ENCODE measurements around the gene MMP17.

DNA sequence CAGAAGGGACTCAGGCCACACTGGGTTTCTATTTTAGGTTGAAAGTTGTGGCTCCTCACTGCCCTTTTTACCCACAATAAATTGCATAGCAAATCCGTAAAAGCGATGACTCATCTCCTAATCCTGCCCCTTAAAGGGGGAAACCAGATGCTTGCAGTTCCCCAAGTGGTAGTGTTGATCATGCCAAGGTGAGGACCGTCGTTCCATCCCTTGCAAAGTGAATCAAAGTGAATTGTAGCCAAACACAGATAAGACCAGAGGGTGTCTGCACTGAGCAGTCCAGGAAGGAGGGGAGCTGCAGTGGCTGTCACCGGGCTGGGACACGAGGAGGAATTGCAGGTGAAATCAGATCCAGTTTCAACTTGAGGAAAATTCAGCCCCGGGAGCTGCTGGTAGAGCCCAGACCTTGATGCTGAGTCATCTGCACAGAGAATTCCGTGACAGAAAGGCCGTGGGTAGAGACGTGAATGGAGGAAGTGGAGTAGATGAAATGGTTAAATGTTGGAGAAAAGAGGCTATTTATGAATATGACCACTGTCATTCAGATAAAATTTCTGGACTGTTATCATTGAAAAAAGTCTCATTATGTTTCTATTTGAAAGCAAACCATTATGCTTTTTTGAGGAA, 44.2 kb upstream of the MMP17 start:
- TF ChIP-seq, protein P1, sequence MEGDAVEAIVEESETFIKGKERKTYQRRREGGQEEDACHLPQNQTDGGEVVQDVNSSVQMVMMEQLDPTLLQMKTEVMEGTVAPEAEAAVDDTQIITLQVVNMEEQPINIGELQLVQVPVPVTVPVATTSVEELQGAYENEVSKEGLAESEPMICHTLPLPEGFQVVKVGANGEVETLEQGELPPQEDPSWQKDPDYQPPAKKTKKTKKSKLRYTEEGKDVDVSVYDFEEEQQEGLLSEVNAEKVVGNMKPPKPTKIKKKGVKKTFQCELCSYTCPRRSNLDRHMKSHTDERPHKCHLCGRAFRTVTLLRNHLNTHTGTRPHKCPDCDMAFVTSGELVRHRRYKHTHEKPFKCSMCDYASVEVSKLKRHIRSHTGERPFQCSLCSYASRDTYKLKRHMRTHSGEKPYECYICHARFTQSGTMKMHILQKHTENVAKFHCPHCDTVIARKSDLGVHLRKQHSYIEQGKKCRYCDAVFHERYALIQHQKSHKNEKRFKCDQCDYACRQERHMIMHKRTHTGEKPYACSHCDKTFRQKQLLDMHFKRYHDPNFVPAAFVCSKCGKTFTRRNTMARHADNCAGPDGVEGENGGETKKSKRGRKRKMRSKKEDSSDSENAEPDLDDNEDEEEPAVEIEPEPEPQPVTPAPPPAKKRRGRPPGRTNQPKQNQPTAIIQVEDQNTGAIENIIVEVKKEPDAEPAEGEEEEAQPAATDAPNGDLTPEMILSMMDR (IDR thresholded peaks at IDR 0.05), result no peak
- TF ChIP-seq EZH2 (IDR thresholded peaks at IDR 0.05; ENCODE audit: borderline replicate concordance, insufficient read depth, low read depth, low read length, poor library complexity, severe bottlenecking), result no peak
